DOHH2 (cell line): ENCODE results near the gene TNS1.

Experiments
- H3F3A ChIP-seq: fragments of 200-600 bp; sonication (generic), shearing (Covaris generic); 2 replicates; pipeline ENCODE4 v1.6.0; 2016; ENCODE audit warnings: antibody characterized with exemption, mild to moderate bottlenecking; ENCODE audit not compliant: control insufficient read depth, insufficient read depth
- H3K27ac ChIP-seq: fragments of 200-600 bp; sonication (generic); 2 replicates; pipeline ENCODE4 v1.5.1; 2014; ENCODE audit warnings: low read depth, mild to moderate bottlenecking, low read length, moderate library complexity
- H3K27me3 ChIP-seq: fragments of 200-600 bp; sonication (generic); 2 replicates; pipeline ENCODE4 v1.6.1; 2014; ENCODE audit warnings: mild to moderate bottlenecking, low read length, mixed read lengths; ENCODE audit not compliant: control insufficient read depth
- H3K36me3 ChIP-seq: fragments of 200-600 bp; sonication (generic); 2 replicates; pipeline ENCODE4 v1.6.1; 2014; ENCODE audit warnings: mild to moderate bottlenecking, low read length, moderate library complexity, mixed read lengths; ENCODE audit not compliant: control insufficient read depth
- H3K4me1 ChIP-seq: fragments of 200-600 bp; sonication (generic); 2 replicates; pipeline ENCODE4 v1.6.1; 2014; ENCODE audit warnings: mild to moderate bottlenecking, low read length, mixed read lengths; ENCODE audit not compliant: control insufficient read depth
- H3K4me2 ChIP-seq: fragments of 200-600 bp; sonication (generic); 2 replicates; pipeline ENCODE4 v1.6.0; 2014; ENCODE audit warnings: mild to moderate bottlenecking, low read length, moderate library complexity
- H3K4me3 ChIP-seq: fragments of 200-600 bp; sonication (generic); 2 replicates; pipeline ENCODE4 v1.5.1; 2014; ENCODE audit warnings: mild to moderate bottlenecking, low read length, mixed read lengths
- H3K79me2 ChIP-seq: fragments of 200-600 bp; sonication (generic); 2 replicates; pipeline ENCODE4 v1.6.1; 2014; ENCODE audit warnings: mild to moderate bottlenecking, low read length, mixed read lengths; ENCODE audit not compliant: control insufficient read depth
- H3K9me2 ChIP-seq: fragments of 200-600 bp; sonication (generic); replicated peaks from 2 replicates; pipeline ENCODE4 v1.6.1; 2014; ENCODE audit warnings: mild to moderate bottlenecking, low read length, mixed read lengths; ENCODE audit not compliant: control insufficient read depth
- H3K9me3 ChIP-seq: fragments of 200-600 bp; sonication (generic); 2 replicates; pipeline ENCODE4 v1.6.1; 2014; ENCODE audit warnings: antibody characterized with exemption, low read length, mixed read lengths; ENCODE audit not compliant: control insufficient read depth, insufficient read depth
- H4K20me1 ChIP-seq: fragments of 200-600 bp; sonication (generic); 2 replicates; pipeline ENCODE4 v1.6.0; 2014; ENCODE audit warnings: low read depth, mild to moderate bottlenecking, antibody characterized with exemption, low read length, moderate library complexity; ENCODE audit not compliant: control insufficient read depth, insufficient read depth
- CTCF ChIP-seq: fragments of 200-600 bp; sonication (generic); IDR thresholded peaks from one replicate; pipeline ENCODE4 v1.5.1; 2014; ENCODE audit warnings: antibody characterized with exemption, mild to moderate bottlenecking, low read depth, low read length; ENCODE audit not compliant: poor library complexity, severe bottlenecking
- EZH2phosphoT487 ChIP-seq: fragments of 200-600 bp; sonication (generic); IDR thresholded peaks from 2 replicates; pipeline ENCODE4 v1.6.1; 2017; ENCODE audit warnings: borderline replicate concordance, mild to moderate bottlenecking, antibody characterized with exemption, low read length, moderate library complexity, mixed read lengths

TNS1 gene

GRCh38 chr2:217757108-217757463, 245.7 kb downstream of the TNS1 start:
- H3K9me2 ChIP-seq, result no peaks in the 10 kb centered on the region
- H3K36me3 ChIP-seq, result no peaks in the 10 kb centered on the region
- H3K27ac ChIP-seq, result no peak overlapping the region
- H3F3A ChIP-seq, result no peaks in the 10 kb centered on the region
- H4K20me1 ChIP-seq, result no peaks in the 10 kb centered on the region
- H3K4me3 ChIP-seq, result no peak overlapping the region
- TF ChIP-seq CTCF, result no peak
- TF ChIP-seq EZH2phosphoT487, result no peak
- H3K4me2 ChIP-seq, result no peak overlapping the region
- H3K27me3 ChIP-seq, result 0 out of 2 replicates have a peak, but pooled peaks cover 3% of the 10 kb centered on the region
- no peaks in the 10 kb centered on the region for H3K79me2 ChIP-seq
- H3K9me3 ChIP-seq, result peaks cover 7% of the 10 kb centered on the region
- peaks cover 11% of the 10 kb centered on the region; the same call in 1 of the 2 replicates for H3K4me1 ChIP-seq

GRCh38 chr2:217756375-217757107, 246.3 kb downstream of the TNS1 start:
- Histone ChIP-seq H3K36me3 (no peaks in the 10 kb centered on the region), H3K9me3 (peaks cover 1% of the 10 kb centered on the region; the same call in 1 of the 2 replicates), H4K20me1 (no peaks in the 10 kb centered on the region), H3K9me2 (no peaks in the 10 kb centered on the region), H3K79me2 (no peaks in the 10 kb centered on the region), H3K4me3 (no peak overlapping the region), H3K4me2 (no peak overlapping the region), H3K4me1 (peaks cover 11% of the 10 kb centered on the region; the same call in 1 of the 2 replicates), H3K27ac (no peak overlapping the region), H3F3A (no peaks in the 10 kb centered on the region), H3K27me3 (0 out of 2 replicates have a peak, but pooled peaks cover 3% of the 10 kb centered on the region)
- peak; percentile 85 for TF ChIP-seq CTCF
- no peak for TF ChIP-seq EZH2phosphoT487

GRCh38 chr2:217755027-217755745, 247.6 kb downstream of the TNS1 start:
- TF ChIP-seq EZH2phosphoT487 (no peak), CTCF (no peak)

More at GRCh38 chr2:217755027-217755745, 247.6 kb downstream of the TNS1 start:
- H3K9me2 ChIP-seq, result no peaks in the 10 kb centered on the region
- no peak overlapping the region for H3K4me2 ChIP-seq
- H3K9me3 ChIP-seq, result no peaks in the 10 kb centered on the region
- peaks cover 11% of the 10 kb centered on the region; the same call in 1 of the 2 replicates for H3K4me1 ChIP-seq
- H3K27me3 ChIP-seq, result 0 out of 2 replicates have a peak, but pooled peaks cover 3% of the 10 kb centered on the region
- H3K4me3 ChIP-seq, result no peak overlapping the region
- H3F3A ChIP-seq, result no peaks in the 10 kb centered on the region
- no peaks in the 10 kb centered on the region for H3K36me3 ChIP-seq
- no peaks in the 10 kb centered on the region for H3K79me2 ChIP-seq
- no peak overlapping the region for H3K27ac ChIP-seq
- H4K20me1 ChIP-seq, result no peaks in the 10 kb centered on the region
